NCI-H82 treated with DMSO at 0.1 percent for 48 hours (cell line): ENCODE data around the gene PDAP1.
"Not testable (repeated sequence)": the region's sequence is repeated elsewhere in the genome, so short reads cannot be mapped to it uniquely, and the experiment has no call there.

Source experiments
- DNase-seq: peaks from one replicate; lab custom pipeline; 2025; ENCODE audit not compliant: unreplicated experiment; lab: John Stamatoyannopoulos, UW

The PDAP1 gene

DNA sequence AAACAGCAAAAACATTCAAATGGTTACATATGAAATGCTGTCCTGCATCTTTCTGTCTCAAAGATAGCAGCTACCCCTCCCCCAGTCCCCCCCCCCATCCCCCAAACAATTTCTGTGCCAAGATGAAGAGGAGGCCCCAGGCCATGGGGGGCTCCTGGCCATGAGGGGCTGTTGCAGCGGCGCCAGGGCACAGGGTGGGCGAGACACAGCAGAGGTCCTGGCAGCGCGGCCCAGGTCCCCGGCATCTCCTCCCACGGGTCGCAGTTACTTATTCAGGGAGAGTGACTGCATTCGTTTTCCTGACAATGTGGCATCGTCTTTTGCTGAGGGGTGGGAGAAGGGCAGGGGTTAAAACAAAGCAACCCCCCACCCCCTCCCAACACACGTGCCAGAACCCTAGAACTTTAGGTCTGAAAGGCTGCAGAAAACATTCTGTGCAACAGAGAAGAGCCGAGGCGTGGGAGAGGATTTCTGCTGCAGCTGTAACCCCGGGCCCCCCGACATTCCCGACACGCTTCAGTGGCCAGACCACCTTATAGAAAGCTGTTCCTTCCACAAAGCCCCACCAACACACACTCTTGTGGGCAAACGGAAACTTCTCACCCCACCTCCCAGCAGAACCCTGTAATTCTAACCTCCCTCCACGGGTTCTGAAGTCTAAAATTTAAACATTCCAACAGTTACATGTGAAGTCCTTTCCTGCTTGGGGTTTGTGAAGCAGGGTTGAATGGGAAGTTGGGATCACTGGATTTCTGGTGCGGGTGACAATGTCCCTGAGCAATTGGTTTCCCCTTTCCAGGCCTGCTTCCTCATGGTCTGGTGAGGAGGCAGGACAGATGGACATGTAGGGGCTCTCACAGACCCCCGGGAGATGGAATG is 11.7 kb downstream of the PDAP1 start:
- no peak for DNase-seq

GRCh38 chr7:99395616-99396327 is 12.6 kb downstream of the PDAP1 start:
- DNase-seq: no peak

DNA sequence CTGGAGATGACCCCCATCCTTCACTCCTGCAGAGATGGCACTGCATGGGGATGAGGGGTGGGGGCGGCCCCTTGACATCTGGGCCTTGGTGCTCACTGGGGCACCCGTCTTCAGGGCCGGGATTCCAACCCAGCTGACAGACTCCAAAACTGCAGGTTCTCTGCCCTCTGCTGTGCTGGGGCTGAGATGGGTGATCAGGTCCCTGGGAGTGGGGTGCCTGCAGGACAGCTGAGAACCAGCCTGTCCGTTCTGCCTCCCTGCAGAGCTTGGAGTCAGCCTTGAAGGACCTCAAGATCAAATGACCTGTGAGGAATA is 14.3 kb downstream of the PDAP1 start:
- no peak for DNase-seq

GRCh38 chr7:99393355-99394187 is 14.8 kb downstream of the PDAP1 start:
- DNase-seq: peak; percentile 82

DNA sequence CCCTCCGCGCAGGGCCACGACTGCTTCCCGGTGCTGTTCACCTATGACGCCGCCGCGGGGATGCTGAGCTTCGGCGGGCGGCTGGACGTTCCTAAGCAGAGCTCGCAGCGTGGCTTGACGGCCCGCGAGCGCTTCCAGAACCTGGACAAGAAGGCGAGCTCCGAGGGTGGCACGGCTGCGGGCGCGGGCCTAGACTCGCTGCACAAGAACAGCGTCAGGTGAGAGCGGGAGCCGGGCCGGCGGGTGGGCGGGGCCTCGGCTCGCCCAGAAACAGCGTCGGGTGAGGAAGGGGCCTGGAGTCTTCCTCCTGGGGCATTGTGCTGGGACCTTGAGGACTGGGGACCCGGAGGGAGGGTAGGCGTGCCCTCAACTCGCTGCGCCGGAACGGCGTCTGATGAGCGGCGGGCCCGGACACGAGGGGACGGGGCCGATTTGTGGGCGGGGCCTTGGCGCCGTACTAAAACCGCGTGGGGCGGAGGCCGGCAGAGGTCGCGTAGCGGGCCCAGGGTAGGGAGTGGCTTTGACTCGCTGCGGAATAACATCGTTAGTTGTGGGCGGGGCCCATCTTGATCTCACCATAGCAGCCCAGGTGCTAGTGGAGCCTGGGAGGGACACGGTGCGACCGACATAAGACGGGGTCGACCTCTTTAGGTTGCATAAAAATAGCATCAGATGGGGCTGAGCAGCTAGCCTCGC is 15.6 kb downstream of the PDAP1 start:
- peak; percentile 82 for DNase-seq

GRCh38 chr7:99392046-99392445 is 16.4 kb downstream of the PDAP1 start:
- no peak for DNase-seq

GRCh38 chr7:99390941-99391602 is 17.3 kb downstream of the PDAP1 start:
- no peak for DNase-seq

DNA sequence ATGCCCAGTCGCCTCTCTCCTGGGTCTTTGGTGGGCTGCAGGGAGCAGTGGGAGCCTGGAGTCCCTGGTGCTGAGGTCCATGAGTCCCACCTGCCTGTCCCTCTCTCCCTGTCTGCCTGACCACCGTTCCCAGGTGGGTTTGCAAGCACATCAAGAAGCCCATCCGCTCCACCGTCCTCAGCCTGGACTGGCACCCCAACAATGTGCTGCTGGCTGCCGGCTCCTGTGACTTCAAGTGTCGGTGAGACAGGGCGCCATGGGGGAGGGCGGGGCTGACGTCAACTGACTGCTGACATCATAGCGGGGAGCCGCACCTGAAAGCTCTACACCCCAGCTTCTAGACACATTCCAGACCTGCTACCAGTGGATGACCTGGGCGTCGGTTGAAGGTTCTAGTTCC is 18.6 kb downstream of the PDAP1 start:
- no peak for DNase-seq

- no peak for DNase-seq
Measured at GRCh38 chr7:99387912-99388311, 20.5 kb downstream of the PDAP1 start.

GRCh38 chr7:99387239-99387635 is 21.2 kb downstream of the PDAP1 start:
- not testable (repeated sequence) for DNase-seq

DNA sequence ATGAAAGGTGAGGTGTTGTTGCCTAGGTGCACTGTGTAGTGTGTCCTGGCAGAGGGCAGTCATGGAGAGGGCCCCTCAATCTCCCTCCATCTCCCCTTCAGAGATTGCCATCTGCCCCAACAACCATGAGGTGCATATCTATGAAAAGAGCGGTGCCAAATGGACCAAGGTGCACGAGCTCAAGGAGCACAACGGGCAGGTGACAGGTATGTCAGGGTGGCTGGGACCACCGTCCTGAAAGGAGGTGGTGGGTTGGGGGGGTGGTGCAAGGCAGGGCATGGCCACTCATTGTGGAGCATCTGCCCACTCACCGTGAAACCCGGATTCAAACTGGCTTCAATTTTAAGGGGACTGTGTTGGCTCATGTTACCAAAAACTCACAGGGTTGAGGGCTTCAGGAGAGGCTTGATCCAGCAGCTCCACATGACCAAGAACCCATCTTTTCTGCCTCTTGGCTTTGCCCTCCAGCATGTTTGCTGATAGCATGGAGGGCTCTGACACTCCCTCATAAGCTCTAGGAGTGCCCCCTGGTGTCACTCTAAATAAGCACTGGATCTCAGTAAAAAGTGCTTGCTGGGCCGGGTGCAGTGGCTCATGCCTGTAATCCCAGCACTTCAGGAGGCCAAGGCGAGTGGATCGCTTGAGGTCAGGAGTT is 21.7 kb downstream of the PDAP1 start:
- DNase-seq: no peak

GRCh38 chr7:99385564-99385963 is 22.8 kb downstream of the PDAP1 start:
- no peak for DNase-seq

GRCh38 chr7:99384523-99384922 is 23.9 kb downstream of the PDAP1 start:
- no peak for DNase-seq

DNA sequence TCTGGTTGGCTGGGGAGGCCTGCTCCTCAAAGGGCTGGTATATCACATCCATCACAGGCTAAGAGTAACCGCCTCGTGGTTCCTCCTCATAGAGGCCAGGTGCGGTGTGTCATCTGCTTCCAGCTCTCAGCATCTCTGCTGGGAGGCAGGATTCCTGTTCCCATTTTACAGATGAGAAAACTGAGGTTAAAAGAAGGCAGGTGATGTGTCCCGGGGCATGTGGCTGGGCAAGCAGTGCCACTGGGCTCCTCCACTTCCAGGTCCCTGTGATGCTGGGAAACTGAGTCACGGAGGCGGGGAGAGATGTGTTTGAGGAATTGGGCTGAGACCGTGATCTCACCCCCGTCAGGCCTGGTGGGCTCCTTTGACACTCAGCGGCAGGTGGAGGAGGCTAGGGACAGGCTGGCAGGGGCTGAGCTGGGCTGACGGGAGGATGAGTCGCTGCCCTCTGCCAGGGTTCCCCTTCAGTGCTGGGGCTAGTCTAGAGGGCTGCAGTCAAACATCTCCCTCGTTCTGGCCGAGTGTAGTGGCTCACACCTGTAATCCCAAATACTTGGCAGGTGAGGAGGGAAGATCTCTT is 24.5 kb downstream of the PDAP1 start:
- no peak for DNase-seq

GRCh38 chr7:99383203-99383602 is 25.2 kb downstream of the PDAP1 start:
- no peak for DNase-seq

DNA sequence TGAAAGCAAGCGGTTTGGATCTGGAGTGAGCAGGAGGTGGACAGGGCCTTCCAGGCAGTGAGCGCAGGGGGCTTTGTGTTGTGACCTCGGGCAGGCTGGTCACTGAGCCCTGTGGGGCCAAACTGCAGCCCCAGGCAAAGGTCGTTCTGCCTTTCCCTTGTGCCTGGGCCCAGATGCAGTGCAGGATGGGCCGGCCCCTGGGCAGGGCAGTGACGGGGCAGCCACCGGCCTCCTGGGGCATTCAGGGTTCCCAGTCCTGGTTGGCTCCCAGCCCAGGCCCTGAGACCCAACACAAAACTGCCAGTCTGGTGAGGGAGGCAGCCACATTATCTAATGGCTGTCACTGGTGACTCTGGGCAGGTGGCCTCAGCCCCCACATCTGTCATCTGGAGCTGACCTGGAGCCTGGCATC is 26.7 kb downstream of the PDAP1 start:
- no peak for DNase-seq

- no peak for DNase-seq
Measured at GRCh38 chr7:99380823-99381663, 27.4 kb downstream of the PDAP1 start.

DNA sequence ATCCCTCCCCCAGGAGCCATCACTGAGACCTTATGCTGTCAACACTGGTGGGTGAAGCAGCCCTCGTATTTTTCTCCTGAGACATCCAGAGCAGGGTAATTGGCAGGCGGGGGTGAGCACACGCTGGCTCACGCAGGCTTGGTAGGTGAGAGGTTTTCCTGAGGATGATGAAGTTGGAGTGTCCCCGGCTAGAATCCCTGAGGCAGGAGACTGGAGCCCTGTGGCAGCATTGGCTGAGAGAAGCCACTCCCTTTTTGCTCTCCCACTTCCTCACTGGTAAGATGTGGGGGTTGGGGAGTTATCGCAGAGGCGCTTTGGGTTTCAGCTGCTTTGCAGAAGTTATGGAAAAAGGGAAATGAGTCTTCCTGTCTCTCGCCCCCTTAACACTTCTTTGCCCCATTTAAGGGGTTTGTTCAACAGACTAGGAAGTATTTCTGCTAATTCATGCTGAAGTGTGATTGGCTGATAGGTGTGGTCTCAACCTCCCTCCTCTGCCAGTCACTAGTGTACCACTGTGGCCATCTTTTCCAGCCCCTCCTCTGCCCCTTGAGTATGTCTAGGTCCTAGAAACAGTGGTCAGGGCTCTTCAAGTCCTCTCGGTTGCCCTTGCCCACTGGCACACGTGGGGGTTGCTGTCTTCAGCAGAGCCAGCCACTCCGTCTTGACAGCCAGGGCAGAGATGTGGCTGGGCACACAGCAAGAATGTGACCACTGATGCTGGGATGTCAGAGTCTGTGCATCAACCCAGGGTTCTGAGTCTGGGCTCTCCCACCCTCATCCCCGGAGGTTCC is 28.2 kb downstream of the PDAP1 start:
- DNase-seq: no peak
